Keratinocyte (primary cell): ENCODE results near the gene FNDC11. TPM values are rescaled to one million over a fixed set of nuclear protein-coding genes. Genes with fewer than 3 reads are reported as not detected.

Experiments
- DNase-seq: peaks from one replicate; pipeline ENCODE4 v3.0.0-alpha.2; 2011; ENCODE audit warnings: low read depth, missing footprints, low spot score
- FAIRE-seq: peaks from 2 replicates; lab custom pipeline; 2011; peaks lifted over from hg19 to GRCh38; lab: Jason Lieb, UNC
- H2AFZ ChIP-seq: 2 replicates; pipeline ENCODE4 v1.6.0; 2012; ENCODE audit warnings: low read length, control low read depth, inconsistent platforms; ENCODE audit not compliant: control insufficient read depth
- H3K27ac ChIP-seq: 2 replicates; pipeline ENCODE4 v1.5.1; 2011; ENCODE audit warnings: low read length; ENCODE audit not compliant: control insufficient read depth, insufficient read depth
- H3K27me3 ChIP-seq: 3 replicates; pipeline ENCODE4 v1.6.0; 2011; ENCODE audit warnings: low read length; ENCODE audit not compliant: control insufficient read depth, insufficient read depth; ENCODE audit errors: extremely low read depth
- H3K36me3 ChIP-seq, 2 experiments: 2 replicates in 1 of 2; 3 replicates in 1 of 2; pipeline ENCODE4 v1.5.1; 2011; ENCODE audit warnings: low read length in 2 of 2, mild to moderate bottlenecking in 1 of 2; ENCODE audit not compliant: control insufficient read depth in 2 of 2, insufficient read depth in 2 of 2; ENCODE audit errors: extremely low read depth in 1 of 2
- H3K4me1 ChIP-seq: 3 replicates; pipeline ENCODE4 v1.5.1; 2011; ENCODE audit warnings: low read length; ENCODE audit not compliant: control insufficient read depth, insufficient read depth; ENCODE audit errors: extremely low read depth
- H3K4me2 ChIP-seq: 3 replicates; pipeline ENCODE4 v1.6.0; 2011; ENCODE audit warnings: low read depth, low read length; ENCODE audit not compliant: control insufficient read depth, insufficient read depth; ENCODE audit errors: extremely low read depth
- H3K4me3 ChIP-seq, 3 experiments: fragments of 200-600 bp in 1 of 3; sonication (generic) in 1 of 3; 2 replicates in 2 of 3; 3 replicates in 1 of 3; pipeline ENCODE4 v1.5.1; 2011 to 2016; ENCODE audit warnings: low read length in 3 of 3, mild to moderate bottlenecking in 3 of 3, control low read depth in 2 of 3, inconsistent platforms in 1 of 3, low read depth in 1 of 3, mixed read lengths in 1 of 3, mixed run types in 1 of 3, moderate library complexity in 1 of 3; ENCODE audit not compliant: control insufficient read depth in 2 of 3, insufficient read depth in 2 of 3; ENCODE audit errors: extremely low read depth in 1 of 3
- H3K79me2 ChIP-seq: 2 replicates; pipeline ENCODE4 v1.6.0; 2012; ENCODE audit warnings: low read length; ENCODE audit not compliant: control insufficient read depth, insufficient read depth
- H3K9ac ChIP-seq: 3 replicates; pipeline ENCODE4 v1.6.0; 2011; ENCODE audit warnings: low read length; ENCODE audit not compliant: control insufficient read depth, insufficient read depth; ENCODE audit errors: extremely low read depth
- H3K9me1 ChIP-seq: 3 replicates; pipeline ENCODE4 v1.6.0; 2011; ENCODE audit warnings: low read length; ENCODE audit not compliant: control insufficient read depth, insufficient read depth; ENCODE audit errors: extremely low read depth
- H3K9me3 ChIP-seq: 2 replicates; pipeline ENCODE4 v1.5.1; 2012; ENCODE audit warnings: low read depth, low read length; ENCODE audit not compliant: control insufficient read depth
- H4K20me1 ChIP-seq: 3 replicates; pipeline ENCODE4 v1.6.0; 2011; ENCODE audit warnings: low read length; ENCODE audit not compliant: control insufficient read depth, insufficient read depth; ENCODE audit errors: extremely low read depth
- CTCF ChIP-seq, 3 experiments: IDR thresholded peaks in 1 of 3; conservative IDR thresholded peaks in 1 of 3; optimal IDR thresholded peaks in 1 of 3; 2 replicates in 2 of 3; 3 replicates in 1 of 3; pipeline versions ENCODE3 to v1.5.1; 2011; ENCODE audit warnings: low read length in 3 of 3, mild to moderate bottlenecking in 3 of 3, moderate library complexity in 2 of 3, control low read depth in 1 of 3, inconsistent platforms in 1 of 3; ENCODE audit not compliant: insufficient read depth in 2 of 3; ENCODE audit errors: extremely low read depth in 1 of 3
- EZH2 ChIP-seq: IDR thresholded peaks from one replicate; pipeline ENCODE4 v1.6.1; 2012; ENCODE audit warnings: inconsistent platforms, mild to moderate bottlenecking, low read length, moderate library complexity
- dilution Hi-C: fragments of 300-500 bp; cut with MboI; formaldehyde crosslinking; loops from one replicate; pipeline ENCODE4 v1.7.0; 2020; ENCODE audit warnings: low sequenced_read_pairs; ENCODE audit not compliant: extremely low pct_ligation_motif_present
- polyA plus RNA-seq, 5 experiments: library from polyadenylated mRNA; depleted of rRNA in 3 of 5; stranded (reverse) in 3 of 5; stranded (forward) in 1 of 5; unstranded in 1 of 5; fragments of >200 nt; gene quantifications; 1 replicate in 1 of 5; 2 replicates in 3 of 5; 3 replicates in 1 of 5; pipeline versions ENCODE4 v1.2.1 to v1.2.3, GENCODE V29; 2011 to 2012; ENCODE audit warnings: missing spikeins in 2 of 5, low read depth in 1 of 5, low replicate concordance in 1 of 5

The FNDC11 gene
- polyA plus RNA-seq, 1 donor (not counting 4 experiments of a cell fraction or from before 2014, with no cell fraction given), result 0.55 TPM

GRCh38 chr20:63573647-63574131, 19.7 kb downstream of the FNDC11 start:
- Histone ChIP-seq H3K4me3 (peak overlapping the region; percentile 78 to 96 (median 91)), H4K20me1 (no peaks in the 10 kb centered on the region), H3K9ac (peak overlapping the region; percentile 93), H3K9me3 (no peaks in the 10 kb centered on the region), H2AFZ (no peak overlapping the region), H3K4me2 (peak overlapping the region; percentile 74), H3K27me3 (no peaks in the 10 kb centered on the region), H3K36me3 (peaks cover 3 to 6% of the 10 kb centered on the region in 2 experiments), H3K27ac (peak overlapping the region; percentile 80), H3K9me1 (no peaks in the 10 kb centered on the region), H3K79me2 (peaks cover 18% of the 10 kb centered on the region), H3K4me1 (peaks cover 13% of the 10 kb centered on the region)
- dilution Hi-C loops, result no loop called here
- no peak for FAIRE-seq
- no peak for DNase-seq
- TF ChIP-seq EZH2 (no peak), CTCF (optimal IDR thresholded peaks at IDR 0.05 in 1 of 3, IDR thresholded peaks at IDR 0.05 in 1 of 3, conservative IDR thresholded peaks at IDR 0.05 in 1 of 3; ENCODE audit: extremely low read depth in 1 of 3, insufficient read depth in 2 of 3, low read length in 3 of 3) (no peak)

- Histone ChIP-seq H2AFZ (peak within 1 kb of the TSS; percentile 82), H3K27me3 (no peaks in the 10 kb centered on the region), H4K20me1 (no peaks in the 10 kb centered on the region), H3K4me3 (peak within 1 kb of the TSS; percentile 78 to 96 (median 91)), H3K4me1 (peaks cover 13% of the 10 kb centered on the region), H3K9ac (peak within 1 kb of the TSS; percentile 93), H3K27ac (peak within 1 kb of the TSS; percentile 80), H3K4me2 (peak within 1 kb of the TSS; percentile 77), H3K9me3 (no peaks in the 10 kb centered on the region), H3K79me2 (peaks cover 16% of the 10 kb centered on the region), H3K36me3 (peaks cover 3 to 5% of the 10 kb centered on the region in 2 experiments), H3K9me1 (no peaks in the 10 kb centered on the region)
- TF ChIP-seq CTCF (optimal IDR thresholded peaks at IDR 0.05 in 1 of 3, IDR thresholded peaks at IDR 0.05 in 1 of 3, conservative IDR thresholded peaks at IDR 0.05 in 1 of 3; ENCODE audit: extremely low read depth in 1 of 3, insufficient read depth in 2 of 3, low read length in 3 of 3) (no peak), EZH2 (no peak)
- FAIRE-seq (no peak), DNase-seq (no peak)
- dilution Hi-C loops, result no loop called here
Measured at GRCh38 chr20:63574156-63574828, 20.3 kb downstream of the FNDC11 start, which contains the start of gene HELZ2. Gene HELZ2, minus strand, starts transcription at chr20:63574239. Its CDS starts 1,854 bp downstream, at chr20:63572385.
